Smooth muscle cell of the brain vasculature (primary cell): ENCODE data around the gene RASL10A.

Source experiments
- DNase-seq: peaks from one replicate; pipeline ENCODE4 v3.0.0-alpha.2; 2012; ENCODE audit warnings: low read depth, low spot score

The RASL10A gene

DNA sequence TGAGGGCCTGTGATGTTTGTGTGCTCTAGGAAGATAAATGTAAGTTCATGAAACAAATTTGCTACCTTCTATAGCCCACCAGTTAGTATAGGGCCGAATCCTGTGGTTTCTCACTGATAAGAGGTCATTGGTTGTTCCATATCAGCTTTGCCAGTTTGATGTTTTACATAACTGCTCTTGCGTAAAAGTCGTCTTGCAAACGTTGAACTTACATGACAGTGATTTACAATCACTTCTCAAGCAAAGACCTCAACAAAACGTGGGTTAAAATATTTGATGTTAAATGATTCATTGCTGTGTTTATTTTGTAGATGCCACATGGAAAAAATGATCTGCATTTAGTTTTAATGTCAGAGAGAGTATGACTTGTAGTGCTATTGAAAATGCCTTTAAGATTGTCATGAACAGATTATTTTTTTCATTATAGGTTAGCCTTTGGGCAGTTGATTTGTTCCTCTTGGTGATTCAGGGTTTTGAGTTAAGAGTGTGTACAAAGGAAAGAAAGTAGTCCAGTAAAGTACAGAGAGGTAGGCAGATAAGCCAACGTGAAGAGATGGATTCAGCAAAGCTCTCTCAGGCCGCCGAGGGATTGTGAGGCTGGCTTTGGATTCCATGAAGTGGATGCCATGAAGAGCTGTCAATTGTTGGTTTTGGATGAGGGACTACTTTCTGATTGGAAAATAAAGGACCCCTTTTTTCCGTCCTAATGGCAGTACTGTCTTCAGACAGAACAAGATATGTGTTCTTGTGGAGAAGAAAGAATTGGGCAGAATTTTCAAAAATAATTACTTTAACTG, 44.8 kb downstream of the RASL10A start:
- no peak for DNase-seq

GRCh38 chr22:29269731-29270474, 45.6 kb downstream of the RASL10A start:
- no peak for DNase-seq

DNA sequence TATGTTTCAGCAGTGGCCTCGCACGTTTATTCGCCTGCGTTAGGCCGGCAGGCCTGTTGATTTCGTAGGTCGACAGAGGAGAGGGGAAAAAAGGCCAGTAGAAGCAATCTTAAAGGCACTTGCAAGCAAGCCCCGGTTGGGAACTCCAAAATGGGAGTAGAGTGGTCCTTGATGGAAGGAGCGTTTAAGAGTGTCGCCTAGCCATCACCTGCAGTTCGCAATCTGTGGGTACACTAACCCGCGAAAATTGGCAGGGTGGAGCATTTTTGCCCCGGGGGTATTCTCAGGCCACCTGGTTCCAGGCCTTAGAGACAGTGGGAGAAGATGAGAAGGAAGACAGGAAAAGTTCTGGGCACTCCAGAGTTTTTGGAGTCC, 46.3 kb downstream of the RASL10A start:
- no peak for DNase-seq

DNA sequence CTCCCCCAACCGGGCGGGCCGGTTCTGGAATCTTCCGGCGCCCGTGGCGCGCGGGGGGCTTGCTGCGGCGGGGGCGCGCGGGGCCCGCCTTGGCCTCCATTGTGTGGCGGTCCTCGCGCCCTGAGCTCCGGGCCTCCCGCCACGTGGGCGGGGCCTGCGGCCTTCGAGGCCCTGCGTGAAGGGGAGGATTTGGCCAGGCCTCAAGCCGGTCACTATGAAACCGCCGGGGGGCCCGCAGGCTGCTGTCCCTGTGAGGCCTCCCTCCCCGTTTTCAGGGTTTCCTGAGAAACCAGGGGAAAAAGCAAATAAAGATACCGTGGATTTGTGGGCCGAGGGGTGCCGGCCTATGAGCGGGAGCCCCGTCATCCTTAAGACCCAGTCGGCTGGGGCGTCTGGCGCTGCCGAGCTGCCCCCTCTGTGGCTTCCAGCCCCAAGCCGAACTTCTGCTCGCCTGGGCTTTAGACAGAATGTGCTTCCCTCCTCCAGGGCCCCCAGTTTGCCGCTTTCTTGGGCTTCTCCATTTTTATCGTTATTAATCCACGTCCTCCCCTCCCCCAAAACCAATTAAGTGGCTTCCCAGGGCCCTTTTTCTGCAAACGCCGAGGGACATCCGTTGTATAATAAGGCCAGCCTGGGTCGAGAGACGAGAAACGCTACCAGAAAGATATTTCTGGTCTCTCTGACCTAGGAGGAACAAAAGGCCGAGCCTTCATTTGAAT, 46.8 kb downstream of the RASL10A start:
- DNase-seq: peak; percentile 64

GRCh38 chr22:29267858-29268510, 47.5 kb downstream of the RASL10A start, which contains the start of the genes EWSR1 and RHBDD3:
Gene EWSR1 (plus strand): TSS chr22:29268268. CDS start chr22:29268337, 69 bp downstream.
Gene RHBDD3 (minus strand): TSS chr22:29267981. CDS start chr22:29265626, 2,355 bp downstream.
- peak; percentile 92 for DNase-seq

- no peak for DNase-seq
Observed at GRCh38 chr22:29267462-29267857, 48.0 kb downstream of the RASL10A start.

DNA sequence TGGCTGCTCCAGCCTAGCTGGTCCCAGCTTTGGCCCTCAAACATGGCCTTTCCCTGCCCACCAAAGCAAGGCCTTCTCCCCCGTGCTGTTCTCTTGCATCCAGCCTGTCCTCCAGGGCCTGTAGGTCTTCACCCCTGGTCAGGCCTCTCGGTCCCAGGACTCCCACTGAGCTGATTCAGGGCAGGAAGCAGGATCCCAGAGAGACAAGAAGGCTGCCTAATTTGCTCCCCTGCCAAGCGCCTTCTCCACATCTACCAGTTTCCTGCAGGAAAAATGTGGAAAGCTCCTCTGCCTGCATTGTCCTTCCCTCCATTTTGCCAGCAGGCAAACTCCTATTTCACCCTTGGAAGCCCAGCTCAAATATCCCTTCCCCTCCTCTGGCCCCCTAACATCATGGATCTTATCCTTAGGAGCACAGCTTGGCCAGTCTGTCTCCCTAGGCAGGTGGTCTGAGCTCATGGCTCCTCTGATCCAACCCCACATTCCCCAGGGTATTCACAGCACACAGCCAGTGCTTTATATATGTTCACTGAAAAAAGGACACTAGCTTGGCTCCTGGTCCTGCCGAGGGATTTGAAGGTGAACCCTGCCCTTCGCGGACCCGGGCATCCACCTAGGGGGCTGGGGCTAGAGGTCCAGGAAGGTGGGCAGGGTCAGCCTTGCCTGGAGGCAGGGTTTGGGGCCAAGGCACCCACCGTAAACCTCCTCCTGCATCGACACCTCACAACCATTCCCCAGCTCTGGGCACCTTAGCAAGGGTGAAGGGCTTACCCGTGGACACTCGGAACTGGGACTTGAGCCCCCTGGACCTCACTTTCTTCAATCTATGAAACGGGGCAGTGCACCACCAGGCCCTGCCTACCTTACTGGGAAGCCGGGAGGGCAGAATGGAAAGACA, 48.7 kb downstream of the RASL10A start:
- DNase-seq: no peak

DNA sequence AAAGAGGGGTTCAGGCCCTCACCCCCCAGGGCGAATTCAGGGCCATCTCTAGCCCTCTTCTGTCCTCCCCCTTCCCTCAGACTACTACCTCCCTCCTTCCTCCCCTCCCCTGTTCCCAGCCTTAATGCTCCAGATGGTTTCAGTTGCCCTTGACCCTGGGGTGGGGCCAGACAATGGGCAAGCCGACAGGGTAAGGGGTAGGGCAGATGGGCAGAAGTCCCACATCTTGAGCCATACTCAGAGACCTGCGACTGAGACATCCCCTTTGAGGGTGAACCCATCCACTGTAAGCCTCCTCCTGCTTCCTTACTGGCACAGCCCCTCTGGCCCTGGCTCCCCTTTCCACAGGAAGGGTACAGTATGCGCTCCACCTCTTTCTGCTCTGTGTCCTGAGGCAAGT, 49.6 kb downstream of the RASL10A start:
- DNase-seq: no peak

DNA sequence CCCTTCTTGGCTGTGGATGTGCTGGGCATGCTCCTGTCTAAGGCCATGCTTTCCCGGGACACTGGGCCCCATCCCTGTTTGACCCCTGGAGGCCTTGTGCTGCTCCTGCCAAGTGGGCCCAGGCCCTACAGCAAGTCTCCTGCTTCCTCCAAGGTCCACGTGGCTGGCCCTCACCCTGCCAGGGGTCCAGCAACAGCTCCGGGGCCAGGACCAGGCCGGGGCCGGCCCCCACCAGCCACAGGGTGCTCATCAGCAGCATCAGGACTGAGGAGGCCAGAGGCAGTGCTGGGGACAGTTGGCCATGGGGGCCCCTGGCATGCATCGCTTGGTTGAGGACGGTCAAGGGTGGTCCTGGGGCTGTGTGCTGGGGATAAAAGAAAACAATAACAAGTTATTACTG, 50.2 kb downstream of the RASL10A start:
- DNase-seq: no peak

- no peak for DNase-seq
Observed at GRCh38 chr22:29263791-29264276, 51.7 kb downstream of the RASL10A start.
